NCI-H2196 (cell line): ENCODE measurements around the gene SLC14A1.
A peak's percentile ranks its signal among the peaks of the same experiment; 100 is the strongest.

ENCODE experiments used
- DNase-seq: peaks from one replicate; lab custom pipeline; 2025; ENCODE audit not compliant: unreplicated experiment; lab: John Stamatoyannopoulos, UW

SLC14A1 gene

GRCh38 chr18:45793264-45793965 is 69.4 kb downstream of the SLC14A1 start:
- DNase-seq = peak; percentile 44

- DNase-seq = no peak
Measured at GRCh38 chr18:45801416-45802004, 77.5 kb downstream of the SLC14A1 start.
